Activated CD4-positive, alpha-beta T cell treated with anti-CD3 and anti-CD28 coated beads, Interleukin-2, amount 10 ng/mL, durations not matched to agents 7 days and 5 days (primary cell): Measurements from ENCODE around the gene MFSD12. TPM values are rescaled to one million over a fixed set of nuclear protein-coding genes. Genes with fewer than 3 reads are reported as not detected.

Experiments used
- CTCF ChIA-PET: fragments of 350-600 bp; sonication (Branson Sonifier 250); formaldehyde crosslinking; loops from one replicate; lab custom pipeline; 2021; ENCODE audit warnings: antibody characterized with exemption; lab: Charles Lee
- POLR2A ChIA-PET: fragments of 350-600 bp; sonication (Branson Sonifier 250); formaldehyde crosslinking; loops from one replicate; lab custom pipeline; 2021; ENCODE audit warnings: antibody characterized with exemption; lab: Charles Lee
- DNase-seq: peaks from one replicate; pipeline ENCODE4 v3.0.0-alpha.2; 2020
- H3K27ac Mint-ChIP-seq: one replicate; pipeline ENCODE4 v1.8.0; 2021; ENCODE audit warnings: mild to moderate bottlenecking, moderate library complexity, mixed read lengths
- H3K27me3 Mint-ChIP-seq: one replicate; pipeline ENCODE4 v1.8.0; 2021; ENCODE audit warnings: mixed read lengths
- H3K36me3 Mint-ChIP-seq: one replicate; pipeline ENCODE4 v1.8.0; 2021; ENCODE audit warnings: low read depth, mixed read lengths
- H3K4me1 Mint-ChIP-seq: one replicate; pipeline ENCODE4 v1.8.0; 2021; ENCODE audit warnings: mixed read lengths
- H3K4me3 Mint-ChIP-seq: one replicate; pipeline ENCODE4 v1.8.0; 2021; ENCODE audit warnings: mild to moderate bottlenecking, moderate library complexity, mixed read lengths
- H3K9me3 Mint-ChIP-seq: one replicate; pipeline ENCODE4 v1.8.0; 2021; ENCODE audit warnings: mixed read lengths
- total RNA-seq, 2 experiments: library from RNA; stranded (reverse); gene quantifications; one replicate each; pipeline ENCODE4 v1.2.3, GENCODE V29; 2021

Gene MFSD12
- total RNA-seq, 2 experiments from 2014 or later, result 62.1 to 67.6 TPM

DNA sequence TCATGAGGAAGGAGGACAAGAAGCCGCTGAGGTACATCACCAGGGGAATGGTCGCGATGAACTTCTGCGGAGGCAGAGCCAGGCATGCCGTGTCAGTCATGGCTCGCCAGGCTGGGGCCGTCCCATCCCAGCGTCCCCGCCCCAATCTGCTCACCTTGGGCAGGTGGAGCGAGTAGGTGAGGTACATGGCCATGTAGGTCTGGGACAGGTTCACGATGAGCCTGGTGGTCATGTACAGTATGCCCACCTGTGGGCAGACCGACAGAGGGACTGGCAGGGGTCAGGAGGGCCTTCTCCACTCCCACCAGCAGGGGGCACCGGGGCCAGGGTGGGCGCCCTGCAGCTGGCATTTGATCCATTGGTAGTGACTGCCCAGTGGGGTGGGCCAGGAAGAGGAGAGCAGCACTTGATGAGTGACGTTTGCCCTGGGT lies 10.1 kb downstream of the MFSD12 start:
- Mint-ChIP-seq H3K4me3 (no peak overlapping the region), H3K27me3 (no peaks in the 10 kb centered on the region), H3K9me3 (no peaks in the 10 kb centered on the region), H3K4me1 (peaks cover 10% of the 10 kb centered on the region), H3K36me3 (peaks cover 10% of the 10 kb centered on the region), H3K27ac (peak overlapping the region; percentile 46)
- ChIA-PET POLR2A (no interaction called here), CTCF (interaction anchor here (0.9 to 2.0 kb wide), 4 partner anchors 8 to 27 kb away, joined by 3 to 7 read pairs (median 6); partner anchors contain the start of genes MFSD12 and TEKTIP1)
- DNase-seq, result peak; percentile 32

DNA sequence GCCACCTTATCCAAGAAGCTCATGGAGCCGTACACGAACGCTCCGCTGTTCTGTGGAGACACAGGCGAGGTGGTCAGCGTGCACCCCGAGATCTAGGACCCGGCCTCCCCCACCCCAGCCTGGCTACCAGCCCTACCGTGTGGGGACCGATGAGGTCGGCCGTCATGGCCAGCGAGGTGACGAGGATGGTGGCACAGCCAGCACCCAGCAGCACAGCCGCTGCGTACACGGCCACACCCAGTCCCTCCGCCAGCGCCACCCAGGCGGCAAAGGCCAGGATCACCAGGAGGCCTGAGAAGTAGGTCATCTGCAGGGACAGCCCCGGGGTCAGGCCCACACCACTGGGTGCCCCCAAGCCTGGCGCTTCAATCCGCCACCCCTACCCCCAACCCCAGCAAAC lies 11.3 kb downstream of the MFSD12 start:
- H3K27me3 Mint-ChIP-seq, result no peaks in the 10 kb centered on the region
- DNase-seq, result no peak
- H3K4me3 Mint-ChIP-seq, result no peak overlapping the region
- peaks cover 5% of the 10 kb centered on the region for H3K4me1 Mint-ChIP-seq
- ChIA-PET POLR2A (no interaction called here), CTCF (interaction anchor here (0.6 to 1.4 kb wide), 2 partner anchors 11 to 76 kb away, joined by 3 to 7 read pairs; no protein-coding TSS in a partner anchor)
- H3K27ac Mint-ChIP-seq, result no peak overlapping the region
- H3K9me3 Mint-ChIP-seq, result no peaks in the 10 kb centered on the region
- H3K36me3 Mint-ChIP-seq, result peaks cover 10% of the 10 kb centered on the region

DNA sequence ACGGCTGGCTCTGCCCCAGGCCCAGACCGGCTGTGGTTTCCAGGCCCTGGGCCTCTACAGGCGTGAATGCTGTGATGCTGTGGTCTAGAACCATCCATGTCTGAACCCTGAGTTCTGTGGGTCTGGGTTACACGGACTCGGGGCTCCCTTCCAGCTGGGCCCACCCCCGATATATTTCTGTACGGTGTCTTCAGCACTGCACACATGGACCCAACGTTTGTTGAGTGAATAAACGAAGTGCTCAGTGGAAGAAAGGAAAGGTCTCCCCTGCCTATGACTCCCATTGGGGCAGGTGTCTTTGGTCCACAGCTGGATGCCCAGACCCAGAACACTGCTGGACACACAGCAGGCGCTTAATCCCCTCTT lies 11.7 kb downstream of the MFSD12 start:
- no peak for DNase-seq
- Mint-ChIP-seq H3K27me3 (no peaks in the 10 kb centered on the region), H3K4me1 (peaks cover 5% of the 10 kb centered on the region), H3K36me3 (peaks cover 10% of the 10 kb centered on the region), H3K4me3 (no peak overlapping the region), H3K27ac (no peak overlapping the region), H3K9me3 (no peaks in the 10 kb centered on the region)
- ChIA-PET CTCF (interaction anchor here (0.6 to 1.4 kb wide), 11 partner anchors 11 to 140 kb away, joined by 3 to 6 read pairs (median 3); partner anchors contain the start of genes GIPC3 and MFSD12), POLR2A (interaction anchor here (0.6 to 0.7 kb wide), 2 partner anchors 9 to 37 kb away, joined by 3 read pairs; no protein-coding TSS in a partner anchor)

DNA sequence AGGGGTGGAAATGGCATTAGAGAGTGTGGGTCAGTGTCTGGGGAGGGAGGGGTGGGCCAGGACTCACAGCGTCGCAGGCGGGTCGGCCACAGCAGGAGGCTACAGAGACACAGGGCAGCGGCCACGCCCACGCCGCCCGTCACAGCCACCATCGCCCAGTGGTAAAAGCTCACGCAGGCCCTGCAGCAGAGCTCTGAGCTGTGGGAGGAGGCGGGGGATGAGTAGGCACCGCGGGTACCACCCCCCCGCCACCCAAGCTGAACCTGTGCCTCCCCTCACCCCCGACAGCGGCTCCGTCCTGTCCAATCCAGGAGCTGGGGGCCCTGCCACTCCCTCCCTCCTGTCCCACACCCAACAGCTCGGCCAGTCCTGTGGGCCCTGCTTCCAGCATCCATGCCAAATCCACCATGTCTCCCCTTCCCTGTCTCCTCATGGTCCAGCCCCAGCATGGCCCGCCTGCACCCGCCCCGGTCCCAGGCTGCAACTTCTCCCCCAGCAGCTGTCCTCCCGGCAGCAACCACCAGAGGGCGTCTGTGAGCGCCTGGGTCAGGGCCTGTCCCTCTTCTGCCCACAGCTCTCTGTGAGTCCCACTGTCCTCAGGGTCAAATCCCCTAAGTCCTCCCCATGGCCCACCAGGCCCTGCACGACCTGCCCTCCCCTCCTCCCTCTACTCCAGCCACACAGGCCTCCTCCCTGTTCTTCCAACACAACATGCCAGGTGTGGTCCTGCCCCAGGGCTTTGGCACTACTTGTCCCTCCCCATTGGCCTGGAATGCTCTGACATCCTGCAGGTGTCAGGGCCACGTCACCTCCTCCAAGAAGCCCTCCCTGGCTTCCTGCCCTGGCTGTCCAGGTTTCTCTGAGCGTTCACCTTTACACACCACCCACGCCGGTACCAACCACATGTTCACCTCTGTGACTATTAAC lies 12.4 kb downstream of the MFSD12 start:
- H3K27ac Mint-ChIP-seq, result peak overlapping the region; percentile 77
- peaks cover 11% of the 10 kb centered on the region for H3K36me3 Mint-ChIP-seq
- no peaks in the 10 kb centered on the region for H3K9me3 Mint-ChIP-seq
- POLR2A ChIA-PET, result interaction anchor here (0.6 to 0.7 kb wide), 2 partner anchors 10 to 38 kb away, joined by 3 read pairs; no protein-coding TSS in a partner anchor
- H3K4me1 Mint-ChIP-seq, result peaks cover 5% of the 10 kb centered on the region
- CTCF ChIA-PET, result interaction anchor here (0.5 to 1.4 kb wide), 16 partner anchors 10 to 500 kb away, joined by 3 to 6 read pairs (median 4); partner anchors contain the start of genes GIPC3, HMG20B and MFSD12
- no peaks in the 10 kb centered on the region for H3K27me3 Mint-ChIP-seq
- DNase-seq, result peak; percentile 81
- no peak overlapping the region for H3K4me3 Mint-ChIP-seq

DNA sequence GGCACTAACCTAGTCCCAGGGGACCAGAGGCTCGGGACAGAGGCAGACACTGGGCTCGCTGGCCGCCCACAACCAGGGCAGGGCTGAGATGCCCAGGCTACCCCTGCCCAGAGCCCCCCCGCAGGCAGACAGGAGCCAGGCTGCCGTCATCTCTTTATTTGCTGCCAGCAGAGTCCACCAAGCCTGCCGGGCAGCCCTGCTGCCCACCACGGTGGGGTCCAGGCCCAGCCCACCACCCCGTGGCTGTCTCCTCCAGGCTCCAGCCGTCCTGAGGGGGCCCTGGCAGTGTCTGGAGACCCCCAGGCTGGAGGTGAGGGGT lies 13.4 kb downstream of the MFSD12 start:
- POLR2A ChIA-PET, result no interaction called here
- Mint-ChIP-seq H3K4me1 (peaks cover 5% of the 10 kb centered on the region), H3K4me3 (no peak overlapping the region), H3K9me3 (no peaks in the 10 kb centered on the region), H3K36me3 (peaks cover 18% of the 10 kb centered on the region), H3K27ac (no peak overlapping the region), H3K27me3 (no peaks in the 10 kb centered on the region)
- CTCF ChIA-PET, result no interaction called here
- DNase-seq, result no peak

DNA sequence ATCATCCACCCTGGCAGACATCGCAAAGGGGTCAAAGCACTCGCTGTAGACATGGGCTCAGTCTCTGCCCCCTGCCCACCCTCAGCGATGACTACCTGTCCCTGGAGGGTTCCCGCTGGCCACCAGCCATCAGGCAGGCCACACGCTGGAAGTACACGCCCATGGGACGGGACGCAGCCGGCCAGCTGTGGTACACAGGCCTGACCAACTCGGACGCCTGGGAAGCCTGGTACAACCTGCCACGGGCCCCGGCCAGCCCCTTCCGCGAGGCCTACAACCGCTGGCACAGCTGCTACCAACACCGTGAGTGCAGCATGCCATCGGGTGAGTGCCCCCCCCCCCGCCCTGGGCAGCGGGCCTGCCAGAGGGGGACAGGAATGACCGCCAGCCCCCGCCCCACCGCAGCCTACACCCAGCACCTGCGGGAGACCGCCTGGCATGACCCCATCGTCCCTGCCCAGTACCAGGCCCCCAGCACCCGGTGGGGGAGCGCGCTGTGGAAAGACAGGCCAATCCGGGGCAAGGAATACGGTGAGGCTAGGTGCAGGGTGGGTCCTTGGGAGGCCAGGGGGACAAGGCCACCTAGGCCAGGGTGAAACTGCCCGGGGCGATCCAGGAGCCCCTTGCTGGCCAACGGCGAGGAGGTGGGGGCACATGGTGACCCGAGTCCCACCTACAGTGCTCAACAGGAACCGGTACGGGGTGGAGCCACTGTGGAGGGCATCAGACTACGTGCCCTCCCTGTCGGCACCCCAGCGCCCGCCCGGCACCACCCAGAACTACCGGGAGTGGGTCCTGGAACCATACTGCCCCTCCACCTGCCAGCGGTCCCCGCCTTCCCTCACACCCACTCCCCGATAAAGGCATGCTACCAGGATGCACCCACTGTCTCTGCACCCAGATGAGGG lies 14.0 kb downstream of the MFSD12 start:
- POLR2A ChIA-PET, result no interaction called here
- Mint-ChIP-seq H3K27me3 (no peaks in the 10 kb centered on the region), H3K4me1 (peaks cover 5% of the 10 kb centered on the region), H3K4me3 (no peak overlapping the region), H3K27ac (no peak overlapping the region), H3K9me3 (no peaks in the 10 kb centered on the region), H3K36me3 (peaks cover 20% of the 10 kb centered on the region)
- CTCF ChIA-PET, result no interaction called here
- no peak for DNase-seq

DNA sequence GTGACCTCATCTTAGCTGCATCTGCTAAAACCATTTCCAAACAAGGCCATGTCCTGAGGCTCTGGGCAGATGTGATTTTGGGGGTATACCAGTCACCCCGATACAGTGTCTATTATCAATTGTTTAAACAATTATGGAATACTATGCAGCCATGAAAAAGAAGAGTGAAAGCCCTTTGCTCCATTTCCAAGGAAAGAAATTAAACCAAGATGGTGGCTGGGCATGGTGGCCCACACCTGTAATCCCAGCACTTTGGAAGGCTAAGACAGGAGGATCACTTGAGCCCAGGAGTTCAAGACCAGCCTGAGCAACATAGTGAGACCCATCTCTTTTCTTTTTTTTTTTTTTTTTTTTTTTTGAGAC lies 17.6 kb downstream of the MFSD12 start:
- H3K27me3 Mint-ChIP-seq, result no peaks in the 10 kb centered on the region
- CTCF ChIA-PET, result interaction anchor here (0.6 kb wide), 1 partner anchor 24 kb away, joined by 3 read pairs; no protein-coding TSS in a partner anchor
- H3K9me3 Mint-ChIP-seq, result no peaks in the 10 kb centered on the region
- POLR2A ChIA-PET, result no interaction called here
- H3K4me3 Mint-ChIP-seq, result no peak overlapping the region
- DNase-seq, result no peak
- no peaks in the 10 kb centered on the region for H3K4me1 Mint-ChIP-seq
- H3K27ac Mint-ChIP-seq, result no peak overlapping the region
- peaks cover 24% of the 10 kb centered on the region for H3K36me3 Mint-ChIP-seq

DNA sequence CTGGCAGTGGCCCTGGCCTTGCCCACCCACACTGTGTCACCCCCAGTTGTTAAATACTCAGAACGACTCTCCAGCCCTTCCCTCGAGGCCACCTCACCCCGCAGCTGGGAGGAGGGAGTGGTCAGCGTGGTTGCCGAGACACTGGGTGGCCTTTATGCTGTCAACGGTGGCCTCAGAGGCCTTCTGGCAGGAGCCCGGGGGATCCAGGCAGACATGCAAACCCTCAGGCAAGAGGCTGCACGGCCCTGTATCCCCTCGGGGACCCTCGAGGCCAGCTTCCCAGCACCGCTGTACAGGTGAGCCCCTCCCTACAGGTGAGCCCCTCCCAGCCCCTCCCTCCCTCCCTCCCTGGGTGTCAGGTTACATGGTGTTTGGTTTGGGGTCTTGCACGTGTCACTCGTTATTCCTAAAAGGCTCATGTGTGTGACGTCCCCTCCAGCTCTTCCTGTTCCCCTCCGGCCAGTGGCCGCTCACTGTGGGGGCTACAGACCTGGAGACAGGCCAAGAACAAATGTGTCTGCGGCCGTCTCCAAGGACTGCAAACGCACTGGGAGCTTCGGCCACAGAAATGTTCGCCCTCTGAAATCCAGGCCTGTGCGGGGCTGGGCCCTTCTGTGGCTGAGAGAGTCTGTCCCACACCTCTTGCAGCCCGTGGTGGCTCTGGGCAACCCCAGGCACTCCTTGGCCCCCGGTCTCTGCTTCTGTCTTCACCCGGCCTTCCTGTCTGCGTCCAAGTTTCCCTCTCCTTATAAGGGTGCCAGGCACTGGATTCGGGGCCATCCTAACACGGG lies 18.2 kb downstream of the MFSD12 start, which contains the start of gene TEKTIP1:
TSS of gene TEKTIP1 (plus strand) at position 210 of the 791 bp plus-strand sequence. CDS start at position 214, 4 bp downstream.
- ChIA-PET POLR2A (no interaction called here), CTCF (interaction anchor here (0.6 to 1.0 kb wide), 2 partner anchors 9 to 23 kb away, joined by 3 to 6 read pairs; no protein-coding TSS in a partner anchor)
- no peaks in the 10 kb centered on the region for H3K27me3 Mint-ChIP-seq
- DNase-seq, result no peak
- H3K9me3 Mint-ChIP-seq, result no peaks in the 10 kb centered on the region
- H3K4me3 Mint-ChIP-seq, result no peak within 1 kb of the TSS
- H3K36me3 Mint-ChIP-seq, result peaks cover 27% of the 10 kb centered on the region
- H3K4me1 Mint-ChIP-seq, result no peaks in the 10 kb centered on the region
- H3K27ac Mint-ChIP-seq, result peak within 1 kb of the TSS; percentile 36

DNA sequence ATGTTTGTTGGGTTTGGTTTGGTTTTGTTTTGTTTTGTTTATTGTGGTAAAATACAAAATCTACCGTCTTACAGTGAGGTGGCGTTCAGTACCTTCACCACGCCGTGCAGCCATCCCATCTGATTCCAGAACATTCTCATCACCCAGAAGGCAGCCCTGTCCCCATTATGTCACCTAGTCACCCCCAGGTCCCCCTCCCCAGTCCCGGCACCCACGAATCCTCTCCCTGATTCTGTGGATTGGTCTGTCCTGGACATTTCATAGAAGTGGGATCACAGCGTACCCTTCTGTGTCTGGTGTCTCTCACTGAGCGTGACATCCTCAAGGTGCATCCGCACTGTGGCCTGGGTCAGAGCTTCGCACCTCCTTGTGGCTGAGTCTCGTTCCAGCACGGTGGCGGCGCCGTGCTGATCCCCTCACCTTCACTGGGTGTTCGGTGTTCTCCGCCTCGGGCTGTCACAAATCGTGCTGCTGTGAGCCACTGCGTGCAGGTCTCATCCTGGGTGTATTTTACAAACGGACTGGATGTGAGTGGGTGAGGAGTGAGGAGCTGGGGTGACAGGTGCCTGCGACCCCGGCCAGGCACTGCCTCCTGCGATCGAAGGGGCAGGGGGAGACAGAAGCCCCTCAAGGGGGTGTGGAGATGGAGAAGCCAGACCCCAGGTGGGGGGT lies 19.0 kb downstream of the MFSD12 start:
- Mint-ChIP-seq H3K27me3 (no peaks in the 10 kb centered on the region), H3K4me3 (no peak overlapping the region), H3K36me3 (peaks cover 28% of the 10 kb centered on the region), H3K9me3 (no peaks in the 10 kb centered on the region), H3K27ac (peak overlapping the region; percentile 36), H3K4me1 (no peaks in the 10 kb centered on the region)
- CTCF ChIA-PET, result interaction anchor here (1.0 kb wide), 1 partner anchor 10 kb away, joined by 6 read pairs; no protein-coding TSS in a partner anchor
- POLR2A ChIA-PET, result no interaction called here
- DNase-seq, result no peak

DNA sequence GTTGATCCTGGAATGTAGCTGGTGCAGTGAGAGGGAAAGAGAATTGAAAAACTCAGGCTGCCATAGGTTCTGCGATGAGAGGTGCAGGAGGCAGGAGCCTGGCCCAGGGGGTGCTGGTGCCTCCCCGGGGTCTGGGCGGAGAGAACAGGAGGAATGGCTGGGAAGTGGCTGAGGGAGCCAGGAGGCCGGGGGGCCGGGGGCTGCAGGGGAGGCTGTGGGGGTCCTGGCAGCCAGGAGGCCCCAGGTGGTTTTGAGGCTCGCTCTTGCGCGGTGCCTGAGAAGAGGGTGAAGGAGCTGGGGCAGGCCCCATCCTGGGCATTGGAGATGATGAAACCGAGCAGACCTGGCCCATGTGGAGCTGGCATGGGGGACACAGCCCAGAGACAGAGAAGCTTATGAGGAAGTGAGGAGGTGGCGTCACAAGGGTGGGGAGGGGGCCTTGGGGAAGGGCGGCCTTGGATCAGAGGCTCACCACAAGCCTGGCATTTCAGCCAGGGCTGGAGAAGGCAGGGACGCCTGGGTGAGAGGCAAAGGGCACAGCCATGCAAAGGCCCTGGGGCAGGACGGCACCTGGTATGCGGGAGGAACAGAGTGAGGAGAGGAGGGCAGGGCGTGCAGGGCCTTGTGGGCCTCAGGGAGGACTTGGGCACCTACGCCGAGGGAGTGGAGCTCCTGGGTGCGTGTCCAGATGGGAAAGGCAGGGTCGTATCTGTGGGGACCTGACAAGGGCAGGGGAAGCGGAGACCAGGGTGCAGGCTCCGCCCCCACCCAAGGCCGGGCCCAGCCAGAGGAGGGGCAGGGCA lies 19.7 kb downstream of the MFSD12 start:
- H3K9me3 Mint-ChIP-seq, result no peaks in the 10 kb centered on the region
- no peak overlapping the region for H3K4me3 Mint-ChIP-seq
- ChIA-PET POLR2A (no interaction called here), CTCF (interaction anchor here (1.6 kb wide), 1 partner anchor 10 kb away, joined by 6 read pairs; no protein-coding TSS in a partner anchor)
- peaks cover 32% of the 10 kb centered on the region for H3K36me3 Mint-ChIP-seq
- H3K4me1 Mint-ChIP-seq, result no peaks in the 10 kb centered on the region
- no peak overlapping the region for H3K27ac Mint-ChIP-seq
- DNase-seq, result no peak
- no peaks in the 10 kb centered on the region for H3K27me3 Mint-ChIP-seq

DNA sequence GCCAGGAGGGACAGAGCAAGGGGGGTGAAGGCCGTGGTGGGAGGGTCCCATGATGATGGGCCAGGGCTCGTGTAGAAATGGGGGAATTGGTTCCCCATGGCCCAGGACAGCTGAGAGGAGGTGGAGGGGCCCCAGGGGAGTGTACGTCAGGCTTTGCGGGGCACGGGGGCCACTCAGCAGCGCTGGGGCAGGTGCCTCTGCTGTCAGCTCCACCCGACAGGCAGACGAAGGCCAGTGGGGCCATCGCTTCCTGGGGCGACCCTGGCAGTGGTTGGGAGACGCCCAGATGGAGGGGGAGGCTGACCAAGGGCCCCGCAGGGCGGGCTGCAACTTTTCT lies 20.3 kb downstream of the MFSD12 start:
- ChIA-PET POLR2A (no interaction called here), CTCF (interaction anchor here (1.6 kb wide), 1 partner anchor 10 kb away, joined by 6 read pairs; no protein-coding TSS in a partner anchor)
- no peak for DNase-seq
- Mint-ChIP-seq H3K4me3 (no peak overlapping the region), H3K27ac (no peak overlapping the region), H3K36me3 (peaks cover 32% of the 10 kb centered on the region), H3K9me3 (no peaks in the 10 kb centered on the region), H3K27me3 (no peaks in the 10 kb centered on the region), H3K4me1 (no peaks in the 10 kb centered on the region)
